Left lung (tissue), 10 donors: Measurements from ENCODE around the gene EXPH5. TPM values are rescaled to one million over a fixed set of nuclear protein-coding genes. Genes with fewer than 3 reads are reported as not detected.
A peak's percentile ranks its signal among the peaks of the same experiment; 100 is the strongest.

Source experiments
- ATAC-seq: fragments of 200-7000 bp; cut with Tn5 transposase; one replicate; pipeline ENCODE4 v1.9.1; 2020; ENCODE audit warnings: moderate library complexity
- DNase-seq, 4 donors: peaks; one replicate each; pipeline ENCODE4 v3.0.0-alpha.2; 2013 to 2020
- H3K27ac ChIP-seq, 2 donors: fragments of 200-600 bp; sonication (generic) in 1 of 2; one replicate each; pipeline versions ENCODE4 v1.5.0 to v1.8.0; 2020 to 2021
- H3K27me3 ChIP-seq, 2 donors: fragments of 200-600 bp; sonication (generic) in 1 of 2; one replicate each; pipeline versions ENCODE4 v1.5.0 to v1.8.0; 2020 to 2021
- H3K36me3 ChIP-seq, 2 donors: fragments of 200-600 bp; sonication (generic) in 1 of 2; one replicate each; pipeline versions ENCODE4 v1.5.0 to v1.8.0; 2020 to 2021
- H3K4me1 ChIP-seq, 2 donors: fragments of 200-600 bp; one replicate each; pipeline ENCODE4 v1.8.0; 2021
- H3K4me3 ChIP-seq, 2 donors: fragments of 200-600 bp; sonication (generic) in 1 of 2; one replicate each; pipeline versions ENCODE4 v1.5.0 to v1.8.0; 2020 to 2021; ENCODE audit warnings: mild to moderate bottlenecking in 1 of 2
- H3K9me3 ChIP-seq, 2 donors: fragments of 200-600 bp; sonication (generic) in 1 of 2; one replicate each; pipeline versions ENCODE4 v1.5.0 to v1.8.0; 2020 to 2021
- CTCF ChIP-seq, 2 donors: fragments of 200-600 bp; sonication (generic) in 1 of 2; IDR thresholded peaks; one replicate each; pipeline versions ENCODE4 v1.5.0 to v1.8.0; 2021; ENCODE audit warnings: antibody characterized with exemption in 2 of 2
- intact Hi-C, 2 donors: fragments of 100-400 bp; cut with DNase I; formaldehyde crosslinking; loops; one replicate each; pipeline versions ENCODE4 v1.11.2 to v1.14.2; 2022
- polyA plus RNA-seq, 6 donors: library from polyadenylated mRNA; unstranded; fragments of 120-200 nt; gene quantifications; one replicate each; pipeline ENCODE4 v1.2.1, GENCODE V29; 2013; ENCODE audit not compliant: insufficient read length in 6 of 6
- total RNA-seq, 2 donors: library from RNA; stranded (reverse); fragmentation: NEBNext Ultra II Directional; extraction: Animal tissue kit (Norgen Biotek cat#: 25700); gene quantifications; one replicate each; pipeline ENCODE4 v1.2.1, GENCODE V29; 2021
- donor health status: DM: no; HTN: yes; CAD: no.
- donor health status: DM: no; HTN: no; CAD: no.

Gene EXPH5
- total and polyA plus RNA-seq, 8 donors: 7.4 to 31.7 (median 9.6) TPM

GRCh38 chr11:108616549-108616948, 23.0 kb upstream of the EXPH5 start:
- Histone ChIP-seq H3K9me3 (no peaks in the 10 kb centered on the region), H3K27me3 (no peaks in the 10 kb centered on the region), H3K27ac (no peak overlapping the region), H3K36me3 (no peaks in the 10 kb centered on the region), H3K4me3 (no peak overlapping the region), H3K4me1 (no peaks in the 10 kb centered on the region)
- TF ChIP-seq CTCF (IDR thresholded peaks at IDR 0.05): no peak
- intact Hi-C loops: no loop called here
- peak; percentile 53 for ATAC-seq
- no peak for DNase-seq

- no peak for TF ChIP-seq CTCF (IDR thresholded peaks at IDR 0.05)
- Histone ChIP-seq H3K4me1 (no peaks in the 10 kb centered on the region), H3K27me3 (no peaks in the 10 kb centered on the region), H3K4me3 (no peak overlapping the region), H3K27ac (no peak overlapping the region), H3K9me3 (no peaks in the 10 kb centered on the region), H3K36me3 (no peaks in the 10 kb centered on the region)
- no peak for DNase-seq
- no peak for ATAC-seq
- intact Hi-C loops: no loop called here
These were observed 20.5 kb upstream of the EXPH5 start for GRCh38 chr11:108614086-108614485.

- no peak for TF ChIP-seq CTCF (IDR thresholded peaks at IDR 0.05)
- H3K27me3 ChIP-seq: no peaks in the 10 kb centered on the region
- no peak for DNase-seq
- intact Hi-C loops: no loop called here
- ATAC-seq: no peak
- no peak overlapping the region for H3K4me3 ChIP-seq
- no peak overlapping the region for H3K27ac ChIP-seq
- H3K4me1 ChIP-seq: no peaks in the 10 kb centered on the region
- H3K36me3 ChIP-seq: no peaks in the 10 kb centered on the region
- no peaks in the 10 kb centered on the region for H3K9me3 ChIP-seq
These were observed 16.1 kb upstream of the EXPH5 start for GRCh38 chr11:108609682-108610081.

- Histone ChIP-seq H3K4me3 (no peak overlapping the region), H3K27me3 (no peaks in the 10 kb centered on the region)
- intact Hi-C loops: no loop called here
These were observed 15.0 kb upstream of the EXPH5 start for GRCh38 chr11:108608548-108608947.

GRCh38 chr11:108606495-108607160, 13.1 kb upstream of the EXPH5 start:
- intact Hi-C loops: no loop called here
- Histone ChIP-seq H3K4me3 (no peak overlapping the region), H3K4me1 (no peaks in the 10 kb centered on the region), H3K36me3 (no peaks in the 10 kb centered on the region), H3K27me3 (no peaks in the 10 kb centered on the region), H3K9me3 (no peaks in the 10 kb centered on the region), H3K27ac (no peak overlapping the region)
- ATAC-seq: peak; percentile 44
- no peak for DNase-seq
- no peak for TF ChIP-seq CTCF (IDR thresholded peaks at IDR 0.05)

More at GRCh38 chr11:108608548-108608947, 15.0 kb upstream of the EXPH5 start:
- Histone ChIP-seq H3K4me1 (no peaks in the 10 kb centered on the region), H3K36me3 (no peaks in the 10 kb centered on the region), H3K27ac (no peak overlapping the region), H3K9me3 (no peaks in the 10 kb centered on the region)
- no peak for DNase-seq
- no peak for TF ChIP-seq CTCF (IDR thresholded peaks at IDR 0.05)
- ATAC-seq: no peak
